B cell (primary cell): ENCODE measurements around the gene DOLPP1. TPM values are rescaled to one million over a fixed set of nuclear protein-coding genes. Genes with fewer than 3 reads are reported as not detected.

ENCODE experiments used
- ATAC-seq: fragments of 200-7000 bp; cut with Tn5 transposase; one replicate; pipeline ENCODE4 v1.10.0; 2021; ENCODE audit warnings: low read depth, mild to moderate bottlenecking, moderate number of reproducible peaks, moderate library complexity
- CTCF ChIA-PET: fragments of 350-600 bp; sonication (Branson Sonifier 250); formaldehyde crosslinking; loops from one replicate; lab custom pipeline; 2021; ENCODE audit warnings: antibody characterized with exemption, inconsistent platforms; lab: Charles Lee
- POLR2A ChIA-PET: fragments of 350-600 bp; sonication (Branson Sonifier 250); formaldehyde crosslinking; loops from one replicate; lab custom pipeline; 2021; ENCODE audit warnings: antibody characterized with exemption; lab: Charles Lee
- DNase-seq: peaks from one replicate; pipeline ENCODE4 v3.0.0; 2013
- H2AFZ ChIP-seq: 2 replicates; pipeline ENCODE4 v1.6.1; 2012; ENCODE audit warnings: mild to moderate bottlenecking, low read depth, low read length; ENCODE audit not compliant: insufficient read depth, poor library complexity, severe bottlenecking
- H3K27ac ChIP-seq, 2 donors: 1 replicate in 1 of 2; 2 replicates in 1 of 2; pipeline ENCODE4 v1.5.1; 2012 to 2013; ENCODE audit warnings: low read length in 2 of 2, mild to moderate bottlenecking in 2 of 2, moderate library complexity in 1 of 2
- H3K27me3 ChIP-seq, 4 experiments: fragments of 200-600 bp in 1 of 4; sonication (generic) in 1 of 4; replicated peaks in 1 of 4; 1 replicate in 2 of 4; 2 replicates in 2 of 4; pipeline versions ENCODE4 v1.6.1 to v1.7.0; 2013 to 2016; ENCODE audit warnings: low read length in 3 of 4, mild to moderate bottlenecking in 2 of 4, mixed read lengths in 1 of 4, moderate library complexity in 1 of 4; ENCODE audit not compliant: insufficient read depth in 4 of 4, control insufficient read depth in 3 of 4; ENCODE audit errors: control extremely low read depth in 1 of 4
- H3K36me3 ChIP-seq, 2 experiments: replicated peaks in 1 of 2; 1 replicate in 1 of 2; 2 replicates in 1 of 2; pipeline versions ENCODE4 v1.6.1 to v1.7.1; 2013; ENCODE audit warnings: low read length in 1 of 2; ENCODE audit not compliant: insufficient read depth in 2 of 2, control insufficient read depth in 1 of 2; ENCODE audit errors: control extremely low read depth in 1 of 2, extremely low read depth in 1 of 2
- H3K4me1 ChIP-seq, 2 donors: fragments of 200-600 bp in 1 of 2; sonication (generic) in 1 of 2; 1 replicate in 1 of 2; 2 replicates in 1 of 2; pipeline versions ENCODE4 v1.5.1 to v1.6.1; 2013 to 2017; ENCODE audit warnings: low read length in 2 of 2; ENCODE audit not compliant: control insufficient read depth in 2 of 2, insufficient read depth in 2 of 2
- H3K4me2 ChIP-seq: replicated peaks from 2 replicates; pipeline ENCODE3; 2012; ENCODE audit warnings: mild to moderate bottlenecking, low read depth, low read length; ENCODE audit not compliant: poor library complexity, severe bottlenecking
- H3K4me3 ChIP-seq, 5 experiments: fragments of 200-600 bp in 1 of 5; sonication (generic) in 1 of 5; 1 replicate in 3 of 5; 2 replicates in 2 of 5; pipeline versions ENCODE4 v1.5.1 to v1.7.0; 2011 to 2016; ENCODE audit warnings: low read length in 4 of 5, mild to moderate bottlenecking in 4 of 5, low read depth in 2 of 5, control low read depth in 1 of 5, moderate library complexity in 1 of 5; ENCODE audit not compliant: insufficient read depth in 1 of 5; ENCODE audit errors: control extremely low read depth in 1 of 5, extremely low read depth in 1 of 5
- H3K79me2 ChIP-seq: fragments of 200-600 bp; sonication (generic); one replicate; pipeline ENCODE4 v1.6.0; 2016; ENCODE audit warnings: low read length; ENCODE audit not compliant: control insufficient read depth, insufficient read depth
- H3K9ac ChIP-seq: fragments of 200-600 bp; sonication (generic); 2 replicates; pipeline ENCODE4 v1.6.1; 2017; ENCODE audit warnings: mild to moderate bottlenecking, low read length, moderate library complexity
- H3K9me3 ChIP-seq, 3 donors: one replicate each; pipeline versions ENCODE4 v1.6.1 to v1.7.1; 2013; ENCODE audit warnings: low read length in 2 of 3; ENCODE audit not compliant: control insufficient read depth in 2 of 3, insufficient read depth in 1 of 3; ENCODE audit errors: control extremely low read depth in 1 of 3
- H4K20me1 ChIP-seq: 2 replicates; pipeline ENCODE4 v1.6.0; 2012; ENCODE audit warnings: mild to moderate bottlenecking, low read length; ENCODE audit not compliant: insufficient read depth, control insufficient read depth, poor library complexity, severe bottlenecking
- H3K27ac Mint-ChIP-seq: one replicate; pipeline ENCODE4 v1.8.0; 2021; ENCODE audit warnings: mixed read lengths
- H3K27me3 Mint-ChIP-seq: one replicate; pipeline ENCODE4 v1.8.0; 2021; ENCODE audit warnings: mixed read lengths
- H3K4me1 Mint-ChIP-seq: one replicate; pipeline ENCODE4 v1.8.0; 2021; ENCODE audit warnings: mixed read lengths
- H3K4me3 Mint-ChIP-seq: one replicate; pipeline ENCODE4 v1.8.0; 2021; ENCODE audit warnings: mixed read lengths
- H3K9me3 Mint-ChIP-seq: one replicate; pipeline ENCODE4 v1.8.0; 2022; ENCODE audit warnings: mixed read lengths; ENCODE audit not compliant: insufficient read depth
- EZH2 ChIP-seq: IDR thresholded peaks from 2 replicates; pipeline ENCODE4 v1.6.1; 2012; ENCODE audit warnings: borderline replicate concordance, low read depth, mild to moderate bottlenecking, moderate library complexity, low read length; ENCODE audit not compliant: insufficient read depth, poor library complexity, severe bottlenecking
- WGBS: methylation state at CpG from one replicate; pipeline ENCODE4 v1.1.5; 2013; ENCODE audit warnings: missing lambda C conversion rate; ENCODE audit not compliant: insufficient coverage; 5-methylcytosine and 5-hydroxymethylcytosine counted together
- intact Hi-C: fragments of 100-400 bp; cut with micrococcal nuclease; formaldehyde crosslinking; loops from one replicate; pipeline ENCODE4 v1.10.0; 2022
- polyA plus RNA-seq: library from polyadenylated mRNA; depleted of rRNA; stranded (reverse); fragments of >200 nt; gene quantifications from 2 replicates; pipeline ENCODE4 v1.2.3, GENCODE V29; 2012
- total RNA-seq, 2 donors: library from RNA; stranded (reverse); fragments of 120-200 nt in 1 of 2; gene quantifications; 1 replicate in 1 of 2; 2 replicates in 1 of 2; pipeline versions ENCODE4 v1.2.3 to v1.2.4, GENCODE V29; 2013 to 2022
- TF ChIP-seq, protein P1 (sequence below): fragments of 200-600 bp; IDR thresholded peaks from one replicate; pipeline ENCODE4 v1.8.0; 2022; ENCODE audit warnings: antibody characterized with exemption, mild to moderate bottlenecking

The DOLPP1 gene
- total and polyA plus RNA-seq, 2 donors (not counting 1 experiment from before 2014, with no cell fraction given) = 4.7 to 8.6 TPM

DNA sequence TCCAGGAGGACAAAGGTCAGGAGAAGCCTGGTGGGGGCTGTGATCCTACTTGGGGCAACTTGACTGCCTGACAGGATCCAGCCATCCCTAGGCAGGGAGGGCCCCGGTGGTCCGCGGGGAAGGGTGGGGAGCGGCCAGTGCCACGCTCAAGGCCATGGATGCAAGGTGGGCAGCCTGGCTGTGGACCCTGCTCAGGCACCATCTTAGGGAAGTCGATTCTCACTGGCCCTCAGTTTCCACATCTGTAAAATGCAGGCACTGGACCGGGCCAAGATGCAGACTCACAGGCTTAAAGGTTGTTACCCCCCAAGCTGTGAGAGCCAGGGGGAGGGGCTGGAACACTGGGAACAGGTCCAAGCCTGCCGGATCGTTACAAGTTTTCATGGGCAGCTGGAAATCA lies 8.7 kb upstream of the DOLPP1 start:
- H3K9me3 Mint-ChIP-seq = no peaks in the 10 kb centered on the region
- Histone ChIP-seq H3K4me1 (peaks cover 25 to 37% of the 10 kb centered on the region in 2 donors), H2AFZ (no peak overlapping the region), H3K4me2 (no peak overlapping the region), H3K36me3 (peaks cover 0 to 3% of the 10 kb centered on the region in 2 experiments), H3K9ac (no peak overlapping the region), H4K20me1 (no peaks in the 10 kb centered on the region), H3K9me3 (no peaks in the 10 kb centered on the region), H3K27me3 (no peaks in the 10 kb centered on the region), H3K27ac (no peak overlapping the region), H3K79me2 (no peaks in the 10 kb centered on the region), H3K4me3 (no peak overlapping the region)
- intact Hi-C loops = no loop called here
- peak overlapping the region; percentile 75 for H3K27ac Mint-ChIP-seq
- H3K4me3 Mint-ChIP-seq = no peak overlapping the region
- 86% methylated on average over 7 of the region's 9 CpGs for WGBS
- no peak for DNase-seq
- H3K27me3 Mint-ChIP-seq = no peaks in the 10 kb centered on the region
- no peak for ATAC-seq
- peaks cover 25% of the 10 kb centered on the region for H3K4me1 Mint-ChIP-seq
- ChIA-PET POLR2A (interaction anchor here (0.6 kb wide), 1 partner anchor 849 kb away, joined by 3 read pairs; no protein-coding TSS in a partner anchor), CTCF (no interaction called here)
- no peak for TF ChIP-seq EZH2
- TF ChIP-seq, protein P1, sequence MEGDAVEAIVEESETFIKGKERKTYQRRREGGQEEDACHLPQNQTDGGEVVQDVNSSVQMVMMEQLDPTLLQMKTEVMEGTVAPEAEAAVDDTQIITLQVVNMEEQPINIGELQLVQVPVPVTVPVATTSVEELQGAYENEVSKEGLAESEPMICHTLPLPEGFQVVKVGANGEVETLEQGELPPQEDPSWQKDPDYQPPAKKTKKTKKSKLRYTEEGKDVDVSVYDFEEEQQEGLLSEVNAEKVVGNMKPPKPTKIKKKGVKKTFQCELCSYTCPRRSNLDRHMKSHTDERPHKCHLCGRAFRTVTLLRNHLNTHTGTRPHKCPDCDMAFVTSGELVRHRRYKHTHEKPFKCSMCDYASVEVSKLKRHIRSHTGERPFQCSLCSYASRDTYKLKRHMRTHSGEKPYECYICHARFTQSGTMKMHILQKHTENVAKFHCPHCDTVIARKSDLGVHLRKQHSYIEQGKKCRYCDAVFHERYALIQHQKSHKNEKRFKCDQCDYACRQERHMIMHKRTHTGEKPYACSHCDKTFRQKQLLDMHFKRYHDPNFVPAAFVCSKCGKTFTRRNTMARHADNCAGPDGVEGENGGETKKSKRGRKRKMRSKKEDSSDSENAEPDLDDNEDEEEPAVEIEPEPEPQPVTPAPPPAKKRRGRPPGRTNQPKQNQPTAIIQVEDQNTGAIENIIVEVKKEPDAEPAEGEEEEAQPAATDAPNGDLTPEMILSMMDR = no peak

DNA sequence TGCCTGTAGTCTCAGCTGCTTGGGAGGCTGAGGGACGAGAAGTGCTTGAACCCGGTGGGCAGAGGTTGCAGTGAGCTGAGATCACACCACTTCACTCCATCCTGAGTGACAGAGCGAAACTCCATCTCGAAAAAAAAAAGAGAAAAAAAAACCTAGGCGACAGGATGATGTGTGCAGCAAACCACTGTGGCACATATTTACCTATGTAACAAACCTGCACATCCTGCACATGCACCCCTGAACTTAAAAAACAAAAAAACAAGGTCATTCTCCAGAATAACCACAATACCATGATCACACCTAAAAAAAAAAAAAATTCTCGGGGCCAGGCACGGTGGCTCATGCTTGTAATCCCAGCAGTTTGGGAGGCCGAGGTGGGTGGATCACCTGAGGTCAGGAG lies 7.5 kb upstream of the DOLPP1 start:
- no peak for TF ChIP-seq EZH2
- TF ChIP-seq, protein P1 = no peak
- CTCF ChIA-PET = interaction anchor here (0.7 to 1.1 kb wide), 3 partner anchors 10 to 45 kb away, joined by 3 to 5 read pairs (median 3); partner anchors contain the start of gene SH3GLB2
- Mint-ChIP-seq H3K9me3 (no peaks in the 10 kb centered on the region), H3K27me3 (no peaks in the 10 kb centered on the region), H3K27ac (no peak overlapping the region), H3K4me1 (peaks cover 21% of the 10 kb centered on the region), H3K4me3 (no peak overlapping the region)
- H3K4me3 ChIP-seq = no peak overlapping the region
- H3K4me1 ChIP-seq = peaks cover 21 to 30% of the 10 kb centered on the region in 2 donors
- DNase-seq = no peak
- no peak overlapping the region for H3K4me2 ChIP-seq
- ATAC-seq = no peak
- H3K79me2 ChIP-seq = no peaks in the 10 kb centered on the region
- intact Hi-C loops = no loop called here
- no peaks in the 10 kb centered on the region for H3K9me3 ChIP-seq
- no peak overlapping the region for H3K9ac ChIP-seq
- H3K27ac ChIP-seq = no peak overlapping the region
- H2AFZ ChIP-seq = no peak overlapping the region
- no peaks in the 10 kb centered on the region for H3K27me3 ChIP-seq
- 92% methylated on average over 3 of the region's 8 CpGs for whole genome bisulfite sequencing
- POLR2A ChIA-PET = no interaction called here
- H4K20me1 ChIP-seq = no peaks in the 10 kb centered on the region
- H3K36me3 ChIP-seq = peaks cover 0 to 1% of the 10 kb centered on the region in 2 experiments
